Measurements from ENCODE around the gene DNAJC5. TPM values are rescaled to one million over a fixed set of nuclear protein-coding genes. Genes with fewer than 3 reads are reported as not detected.

DNAJC5 gene
- total RNA-seq, 2 donors from 2014 or later, result 32.9 to 44.2 TPM

DNA sequence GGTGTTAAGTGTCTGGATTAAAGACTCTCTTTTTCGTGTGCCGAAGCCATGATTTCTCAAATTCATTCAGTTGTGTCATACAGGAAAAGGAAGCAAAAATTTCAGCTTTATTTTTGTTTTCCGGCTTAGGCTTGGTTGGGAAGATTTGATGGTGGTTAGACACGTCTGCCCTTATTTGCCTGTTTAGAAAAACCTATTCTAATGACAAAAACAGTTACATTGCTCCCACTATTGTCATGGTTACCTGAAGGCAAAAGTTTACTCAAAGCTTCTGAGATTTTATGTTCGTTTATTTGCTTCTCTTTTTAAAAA lies 982 bp downstream of the DNAJC5 start:
- Histone ChIP-seq H3K27me3 (no peaks in the 10 kb centered on the region), H3K27ac (peak overlapping the region; percentile 68 to 91 (median 88)), H3K9me3 (no peaks in the 10 kb centered on the region), H3K4me1 (peaks cover 51% of the 10 kb centered on the region), H3K4me3 (peak overlapping the region; percentile 28 to 34), H3K36me3 (replicated peaks in 1 of 2; ENCODE audit: insufficient read depth in 1 of 2, low read depth in 2 of 2) (no peaks in the 10 kb centered on the region)
- intact Hi-C loops (cut with DNase I), result no loop called here
- 0 to 1% methylated on average over 5 of the region's 5 CpGs for WGBS, 2 donors
- TF ChIP-seq, protein P1, sequence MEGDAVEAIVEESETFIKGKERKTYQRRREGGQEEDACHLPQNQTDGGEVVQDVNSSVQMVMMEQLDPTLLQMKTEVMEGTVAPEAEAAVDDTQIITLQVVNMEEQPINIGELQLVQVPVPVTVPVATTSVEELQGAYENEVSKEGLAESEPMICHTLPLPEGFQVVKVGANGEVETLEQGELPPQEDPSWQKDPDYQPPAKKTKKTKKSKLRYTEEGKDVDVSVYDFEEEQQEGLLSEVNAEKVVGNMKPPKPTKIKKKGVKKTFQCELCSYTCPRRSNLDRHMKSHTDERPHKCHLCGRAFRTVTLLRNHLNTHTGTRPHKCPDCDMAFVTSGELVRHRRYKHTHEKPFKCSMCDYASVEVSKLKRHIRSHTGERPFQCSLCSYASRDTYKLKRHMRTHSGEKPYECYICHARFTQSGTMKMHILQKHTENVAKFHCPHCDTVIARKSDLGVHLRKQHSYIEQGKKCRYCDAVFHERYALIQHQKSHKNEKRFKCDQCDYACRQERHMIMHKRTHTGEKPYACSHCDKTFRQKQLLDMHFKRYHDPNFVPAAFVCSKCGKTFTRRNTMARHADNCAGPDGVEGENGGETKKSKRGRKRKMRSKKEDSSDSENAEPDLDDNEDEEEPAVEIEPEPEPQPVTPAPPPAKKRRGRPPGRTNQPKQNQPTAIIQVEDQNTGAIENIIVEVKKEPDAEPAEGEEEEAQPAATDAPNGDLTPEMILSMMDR (IDR thresholded peaks at IDR 0.05), result no peak
- ATAC-seq (no peak), DNase-seq (no peak)

- ATAC-seq, result peak; percentile 55
Measured at GRCh38 chr20:63896264-63897105, 1.6 kb downstream of the DNAJC5 start.

DNA sequence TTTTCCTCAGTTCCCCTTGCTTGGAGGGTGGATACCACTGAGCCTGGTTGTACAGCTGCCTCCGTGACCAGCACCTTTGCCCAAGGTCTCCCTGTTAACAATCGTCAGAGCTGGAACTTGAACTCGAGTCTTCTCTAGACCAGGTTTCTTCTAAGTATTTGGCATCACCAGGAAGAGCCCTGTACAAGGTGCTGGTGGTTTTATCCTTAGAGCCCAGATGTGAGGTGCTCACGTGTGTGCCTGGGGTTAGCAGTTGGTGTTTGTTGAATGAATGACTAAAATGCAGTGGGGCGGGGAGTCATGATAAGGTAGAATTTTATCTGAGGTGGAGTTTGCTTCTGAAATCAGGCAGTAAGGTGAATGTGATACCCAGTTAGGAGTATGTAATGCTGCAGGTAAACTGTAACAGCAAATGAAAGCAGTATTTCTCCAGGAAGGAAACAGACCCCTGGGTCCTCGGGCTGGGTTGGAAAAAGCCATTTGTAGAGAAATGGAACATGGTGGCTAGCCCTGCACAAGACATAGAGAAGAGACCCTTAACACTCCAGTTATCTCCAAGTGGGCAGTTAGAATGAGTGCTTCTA lies 3.1 kb downstream of the DNAJC5 start:
- DNase-seq, result no peak
- H3K27me3 ChIP-seq, result no peaks in the 10 kb centered on the region
- H3K4me3 ChIP-seq, result no peak overlapping the region
- peak overlapping the region in 3 of 4 donors; percentile 68 to 91 (median 88) for H3K27ac ChIP-seq
- 52 to 54% methylated on average over 3 to 6 of the region's 6 CpGs for WGBS, 2 donors
- no peak for TF ChIP-seq POLR2A (IDR thresholded peaks at IDR 0.05)
- TF ChIP-seq, protein P1 (IDR thresholded peaks at IDR 0.05), result no peak
- intact Hi-C loops (cut with DNase I), result no loop called here
- peaks cover 59% of the 10 kb centered on the region for H3K4me1 ChIP-seq
- ATAC-seq, result no peak
- H3K9me3 ChIP-seq, result no peaks in the 10 kb centered on the region
- H3K36me3 ChIP-seq (replicated peaks in 1 of 2; ENCODE audit: insufficient read depth in 1 of 2, low read depth in 2 of 2), result no peaks in the 10 kb centered on the region

More at GRCh38 chr20:63896264-63897105, 1.6 kb downstream of the DNAJC5 start:
- DNase-seq, result peak; percentile 75 to 87 (median 84)
- H3K9me3 ChIP-seq, result no peaks in the 10 kb centered on the region
- intact Hi-C loops (cut with DNase I), result no loop called here
- 3 to 12% methylated on average over 16 to 18 of the region's 18 CpGs for WGBS, 2 donors
- H3K4me1 ChIP-seq, result peaks cover 57% of the 10 kb centered on the region
- peak overlapping the region; percentile 68 to 91 (median 88) for H3K27ac ChIP-seq
- H3K36me3 ChIP-seq (replicated peaks in 1 of 2; ENCODE audit: insufficient read depth in 1 of 2, low read depth in 2 of 2), result no peaks in the 10 kb centered on the region
- peak in 2 of 3 donors; percentile 65 to 69 for TF ChIP-seq POLR2A (IDR thresholded peaks at IDR 0.05)
- TF ChIP-seq, protein P1 (IDR thresholded peaks at IDR 0.05), result no peak
- no peaks in the 10 kb centered on the region for H3K27me3 ChIP-seq
- peak overlapping the region; percentile 28 to 34 for H3K4me3 ChIP-seq

- Histone ChIP-seq H3K4me1 (peaks cover 59% of the 10 kb centered on the region), H3K27me3 (no peaks in the 10 kb centered on the region), H3K27ac (no peak overlapping the region), H3K4me3 (no peak overlapping the region), H3K36me3 (replicated peaks in 1 of 2; ENCODE audit: insufficient read depth in 1 of 2, low read depth in 2 of 2) (no peaks in the 10 kb centered on the region), H3K9me3 (no peaks in the 10 kb centered on the region)
- no peak for TF ChIP-seq POLR2A (IDR thresholded peaks at IDR 0.05)
- TF ChIP-seq, protein P1 (IDR thresholded peaks at IDR 0.05), result no peak
- no peak for ATAC-seq
- DNase-seq, result peak in 1 of 4 donors; percentile 19
- WGBS, 2 donors, result 74 to 79% methylated on average over 5 to 10 of the region's 10 CpGs
- intact Hi-C loops (cut with DNase I), result no loop called here
Measured at GRCh38 chr20:63898882-63899558, 4.1 kb downstream of the DNAJC5 start.

All from body of pancreas (tissue), 4 donors.